B cell (primary cell): ENCODE data around the gene ENDOU. TPM values are rescaled to one million over a fixed set of nuclear protein-coding genes. Genes with fewer than 3 reads are reported as not detected.

Experiments used
- ATAC-seq: fragments of 200-7000 bp; cut with Tn5 transposase; one replicate; pipeline ENCODE4 v1.10.0; 2021; ENCODE audit warnings: low read depth, mild to moderate bottlenecking, moderate number of reproducible peaks, moderate library complexity
- CTCF ChIA-PET: fragments of 350-600 bp; sonication (Branson Sonifier 250); formaldehyde crosslinking; loops from one replicate; lab custom pipeline; 2021; ENCODE audit warnings: antibody characterized with exemption, inconsistent platforms; lab: Charles Lee
- POLR2A ChIA-PET: fragments of 350-600 bp; sonication (Branson Sonifier 250); formaldehyde crosslinking; loops from one replicate; lab custom pipeline; 2021; ENCODE audit warnings: antibody characterized with exemption; lab: Charles Lee
- DNase-seq: peaks from one replicate; pipeline ENCODE4 v3.0.0; 2013
- H2AFZ ChIP-seq: 2 replicates; pipeline ENCODE4 v1.6.1; 2012; ENCODE audit warnings: mild to moderate bottlenecking, low read depth, low read length; ENCODE audit not compliant: insufficient read depth, poor library complexity, severe bottlenecking
- H3K27ac ChIP-seq, 2 donors: 1 replicate in 1 of 2; 2 replicates in 1 of 2; pipeline ENCODE4 v1.5.1; 2012 to 2013; ENCODE audit warnings: low read length in 2 of 2, mild to moderate bottlenecking in 2 of 2, moderate library complexity in 1 of 2
- H3K27me3 ChIP-seq, 4 experiments: fragments of 200-600 bp in 1 of 4; sonication (generic) in 1 of 4; replicated peaks in 1 of 4; 1 replicate in 2 of 4; 2 replicates in 2 of 4; pipeline versions ENCODE4 v1.6.1 to v1.7.0; 2013 to 2016; ENCODE audit warnings: low read length in 3 of 4, mild to moderate bottlenecking in 2 of 4, mixed read lengths in 1 of 4, moderate library complexity in 1 of 4; ENCODE audit not compliant: insufficient read depth in 4 of 4, control insufficient read depth in 3 of 4; ENCODE audit errors: control extremely low read depth in 1 of 4
- H3K36me3 ChIP-seq, 2 experiments: replicated peaks in 1 of 2; 1 replicate in 1 of 2; 2 replicates in 1 of 2; pipeline versions ENCODE4 v1.6.1 to v1.7.1; 2013; ENCODE audit warnings: low read length in 1 of 2; ENCODE audit not compliant: insufficient read depth in 2 of 2, control insufficient read depth in 1 of 2; ENCODE audit errors: control extremely low read depth in 1 of 2, extremely low read depth in 1 of 2
- H3K4me1 ChIP-seq, 2 donors: fragments of 200-600 bp in 1 of 2; sonication (generic) in 1 of 2; 1 replicate in 1 of 2; 2 replicates in 1 of 2; pipeline versions ENCODE4 v1.5.1 to v1.6.1; 2013 to 2017; ENCODE audit warnings: low read length in 2 of 2; ENCODE audit not compliant: control insufficient read depth in 2 of 2, insufficient read depth in 2 of 2
- H3K4me2 ChIP-seq: replicated peaks from 2 replicates; pipeline ENCODE3; 2012; ENCODE audit warnings: mild to moderate bottlenecking, low read depth, low read length; ENCODE audit not compliant: poor library complexity, severe bottlenecking
- H3K4me3 ChIP-seq, 5 experiments: fragments of 200-600 bp in 1 of 5; sonication (generic) in 1 of 5; 1 replicate in 3 of 5; 2 replicates in 2 of 5; pipeline versions ENCODE4 v1.5.1 to v1.7.0; 2011 to 2016; ENCODE audit warnings: low read length in 4 of 5, mild to moderate bottlenecking in 4 of 5, low read depth in 2 of 5, control low read depth in 1 of 5, moderate library complexity in 1 of 5; ENCODE audit not compliant: insufficient read depth in 1 of 5; ENCODE audit errors: control extremely low read depth in 1 of 5, extremely low read depth in 1 of 5
- H3K79me2 ChIP-seq: fragments of 200-600 bp; sonication (generic); one replicate; pipeline ENCODE4 v1.6.0; 2016; ENCODE audit warnings: low read length; ENCODE audit not compliant: control insufficient read depth, insufficient read depth
- H3K9ac ChIP-seq: fragments of 200-600 bp; sonication (generic); 2 replicates; pipeline ENCODE4 v1.6.1; 2017; ENCODE audit warnings: mild to moderate bottlenecking, low read length, moderate library complexity
- H3K9me3 ChIP-seq, 3 donors: one replicate each; pipeline versions ENCODE4 v1.6.1 to v1.7.1; 2013; ENCODE audit warnings: low read length in 2 of 3; ENCODE audit not compliant: control insufficient read depth in 2 of 3, insufficient read depth in 1 of 3; ENCODE audit errors: control extremely low read depth in 1 of 3
- H4K20me1 ChIP-seq: 2 replicates; pipeline ENCODE4 v1.6.0; 2012; ENCODE audit warnings: mild to moderate bottlenecking, low read length; ENCODE audit not compliant: insufficient read depth, control insufficient read depth, poor library complexity, severe bottlenecking
- H3K27ac Mint-ChIP-seq: one replicate; pipeline ENCODE4 v1.8.0; 2021; ENCODE audit warnings: mixed read lengths
- H3K27me3 Mint-ChIP-seq: one replicate; pipeline ENCODE4 v1.8.0; 2021; ENCODE audit warnings: mixed read lengths
- H3K4me1 Mint-ChIP-seq: one replicate; pipeline ENCODE4 v1.8.0; 2021; ENCODE audit warnings: mixed read lengths
- H3K4me3 Mint-ChIP-seq: one replicate; pipeline ENCODE4 v1.8.0; 2021; ENCODE audit warnings: mixed read lengths
- H3K9me3 Mint-ChIP-seq: one replicate; pipeline ENCODE4 v1.8.0; 2022; ENCODE audit warnings: mixed read lengths; ENCODE audit not compliant: insufficient read depth
- CTCF ChIP-seq: fragments of 200-600 bp; IDR thresholded peaks from one replicate; pipeline ENCODE4 v1.8.0; 2022; ENCODE audit warnings: antibody characterized with exemption, mild to moderate bottlenecking
- EZH2 ChIP-seq: IDR thresholded peaks from 2 replicates; pipeline ENCODE4 v1.6.1; 2012; ENCODE audit warnings: borderline replicate concordance, low read depth, mild to moderate bottlenecking, moderate library complexity, low read length; ENCODE audit not compliant: insufficient read depth, poor library complexity, severe bottlenecking
- WGBS: methylation state at CpG from one replicate; pipeline ENCODE4 v1.1.5; 2013; ENCODE audit warnings: missing lambda C conversion rate; ENCODE audit not compliant: insufficient coverage; 5-methylcytosine and 5-hydroxymethylcytosine counted together
- intact Hi-C: fragments of 100-400 bp; cut with micrococcal nuclease; formaldehyde crosslinking; loops from one replicate; pipeline ENCODE4 v1.10.0; 2022
- polyA plus RNA-seq: library from polyadenylated mRNA; depleted of rRNA; stranded (reverse); fragments of >200 nt; gene quantifications from 2 replicates; pipeline ENCODE4 v1.2.3, GENCODE V29; 2012
- total RNA-seq, 2 donors: library from RNA; stranded (reverse); fragments of 120-200 nt in 1 of 2; gene quantifications; 1 replicate in 1 of 2; 2 replicates in 1 of 2; pipeline versions ENCODE4 v1.2.3 to v1.2.4, GENCODE V29; 2013 to 2022

Gene ENDOU
- total and polyA plus RNA-seq, 2 donors (not counting 1 experiment from before 2014, with no cell fraction given) = 0.03 TPM; not detected in 1

DNA sequence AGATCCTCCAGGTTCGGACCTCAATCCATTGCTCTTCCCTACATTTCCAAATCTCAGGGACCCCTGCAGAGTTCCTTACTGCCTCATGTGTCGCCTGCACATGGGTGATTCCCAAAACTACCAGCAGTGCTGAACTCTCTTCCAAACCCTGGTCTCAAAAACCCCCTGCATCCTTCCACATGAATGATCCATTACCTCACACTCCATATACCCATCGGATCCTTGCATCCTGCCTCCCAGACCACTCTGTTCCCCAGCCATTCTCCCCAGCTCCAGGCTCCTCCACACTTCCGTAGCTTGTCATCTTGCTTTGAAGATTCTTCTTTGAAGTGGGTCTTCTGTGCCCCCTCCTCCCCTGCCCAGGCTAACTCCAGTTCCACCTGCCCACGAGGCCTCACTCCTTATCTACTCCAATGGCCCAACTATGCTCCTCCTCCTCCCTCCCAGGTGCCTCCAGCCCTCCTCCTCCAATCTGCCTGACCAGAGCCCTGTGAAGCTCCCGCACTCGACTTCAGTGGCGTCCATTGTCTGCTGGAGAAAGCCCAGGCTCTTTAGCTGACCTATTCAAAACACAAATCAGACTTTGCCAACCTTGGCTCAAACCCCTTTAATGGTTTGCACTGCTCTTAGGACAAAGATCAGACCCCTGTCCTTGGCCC lies 19.6 kb upstream of the ENDOU start:
- intact Hi-C loops = no loop called here
- H3K27me3 ChIP-seq = no peaks in the 10 kb centered on the region
- TF ChIP-seq EZH2 = no peak
- TF ChIP-seq CTCF = no peak
- no peaks in the 10 kb centered on the region for H3K27me3 Mint-ChIP-seq
- peak overlapping the region; percentile 47 for H3K27ac Mint-ChIP-seq
- no peak overlapping the region for H3K9ac ChIP-seq
- no peaks in the 10 kb centered on the region for H3K36me3 ChIP-seq
- H3K27ac ChIP-seq = no peak overlapping the region
- CTCF ChIA-PET = interaction anchor here (0.8 to 15.0 kb wide), 12 partner anchors 12 to 204 kb away, joined by 3 to 515 read pairs (median 74); partner anchors contain the start of genes ENDOU, RAPGEF3, RPAP3 and SLC48A1
- peaks cover 0 to 4% (median 0%) of the 10 kb centered on the region in 3 donors for H3K9me3 ChIP-seq
- H4K20me1 ChIP-seq = no peaks in the 10 kb centered on the region
- peaks cover 38 to 60% of the 10 kb centered on the region in 2 donors for H3K4me1 ChIP-seq
- H3K4me3 Mint-ChIP-seq = no peak overlapping the region
- no peaks in the 10 kb centered on the region for H3K79me2 ChIP-seq
- H2AFZ ChIP-seq = no peak overlapping the region
- 93% methylated on average over 8 of the region's 8 CpGs for WGBS
- H3K4me1 Mint-ChIP-seq = peaks cover 63% of the 10 kb centered on the region
- H3K9me3 Mint-ChIP-seq = no peaks in the 10 kb centered on the region
- DNase-seq (no peak), ATAC-seq (no peak)
- H3K4me2 ChIP-seq = no peak overlapping the region
- H3K4me3 ChIP-seq = no peak overlapping the region
- POLR2A ChIA-PET = interaction anchor here (0.6 to 5.7 kb wide), 3 partner anchors 12 to 27 kb away, joined by 4 to 43 read pairs (median 7); partner anchors contain the start of gene RAPGEF3
